DMS153 (cell line): ENCODE measurements around the gene ELAPOR1.
"Not testable (repeated sequence)": the region's sequence is repeated elsewhere in the genome, so short reads cannot be mapped to it uniquely, and the experiment has no call there.

ENCODE experiments used
- DNase-seq: peaks from one replicate; lab custom pipeline; 2025; lab: John Stamatoyannopoulos, UW

Gene ELAPOR1

GRCh38 chr1:109135940-109136339, 22.0 kb downstream of the ELAPOR1 start:
- no peak for DNase-seq

GRCh38 chr1:109136766-109137165, 22.9 kb downstream of the ELAPOR1 start:
- no peak for DNase-seq

GRCh38 chr1:109137958-109138357, 24.0 kb downstream of the ELAPOR1 start:
- DNase-seq = no peak

GRCh38 chr1:109138358-109138757, 24.4 kb downstream of the ELAPOR1 start:
- peak; percentile 41 for DNase-seq

GRCh38 chr1:109140392-109140791, 26.5 kb downstream of the ELAPOR1 start:
- no peak for DNase-seq

- DNase-seq = no peak
Observed at GRCh38 chr1:109142260-109142659, 28.3 kb downstream of the ELAPOR1 start.

GRCh38 chr1:109142725-109143124, 28.8 kb downstream of the ELAPOR1 start:
- DNase-seq = not testable (repeated sequence)

GRCh38 chr1:109148987-109149561, 35.2 kb downstream of the ELAPOR1 start:
- no peak for DNase-seq

- no peak for DNase-seq
Observed at GRCh38 chr1:109149874-109150601, 36.1 kb downstream of the ELAPOR1 start.

GRCh38 chr1:109151146-109151990, 37.5 kb downstream of the ELAPOR1 start:
- DNase-seq = peak; percentile 55

- DNase-seq = no peak
Observed at GRCh38 chr1:109152196-109152595, 38.3 kb downstream of the ELAPOR1 start.

GRCh38 chr1:109156916-109157385, 43.0 kb downstream of the ELAPOR1 start:
- no peak for DNase-seq

- peak; percentile 47 for DNase-seq
Observed at GRCh38 chr1:109158433-109158832, 44.5 kb downstream of the ELAPOR1 start.

- no peak for DNase-seq
Observed at GRCh38 chr1:109159326-109159725, 45.4 kb downstream of the ELAPOR1 start.

GRCh38 chr1:109160071-109160840, 46.3 kb downstream of the ELAPOR1 start:
- DNase-seq = no peak

GRCh38 chr1:109161858-109162606, 48.1 kb downstream of the ELAPOR1 start:
- no peak for DNase-seq

- no peak for DNase-seq
Observed at GRCh38 chr1:109162626-109163025, 48.7 kb downstream of the ELAPOR1 start.

- no peak for DNase-seq
Observed at GRCh38 chr1:109163551-109163950, 49.6 kb downstream of the ELAPOR1 start.
